BJ (cell line): Measurements from ENCODE around the gene BTBD2. TPM values are rescaled to one million over a fixed set of nuclear protein-coding genes. Genes with fewer than 3 reads are reported as not detected.
"Not testable (repeated sequence)": the region's sequence is repeated elsewhere in the genome, so short reads cannot be mapped to it uniquely, and the experiment has no call there.

Source experiments
- CTCF ChIA-PET: fragments of 350-600 bp; formaldehyde crosslinking; extraction: SDS; loops from one replicate; lab custom pipeline; 2021; ENCODE audit warnings: antibody characterized with exemption, inconsistent platforms; lab: Yijun Ruan, JAX
- POLR2A ChIA-PET: fragments of 300-600 bp; sonication (Branson Sonifier 250); formaldehyde crosslinking; extraction: SDS; loops from one replicate; lab custom pipeline; 2021; ENCODE audit warnings: antibody characterized with exemption; lab: Charles Lee
- DNase-seq: peaks from one replicate; pipeline ENCODE4 v3.0.0-alpha.2; 2011; ENCODE audit warnings: low read depth
- H3K27me3 ChIP-seq: 2 replicates; pipeline ENCODE4 v1.6.0; 2011; ENCODE audit warnings: low read length; ENCODE audit not compliant: control insufficient read depth, insufficient read depth
- H3K36me3 ChIP-seq: 2 replicates; pipeline ENCODE4 v1.5.1; 2011; ENCODE audit warnings: low read length; ENCODE audit not compliant: control insufficient read depth, insufficient read depth
- H3K4me3 ChIP-seq: 2 replicates; pipeline ENCODE4 v1.5.1; 2011; ENCODE audit warnings: low read depth, mild to moderate bottlenecking, control low read depth, low read length
- CTCF ChIP-seq: IDR thresholded peaks from 2 replicates; pipeline ENCODE4 v1.5.1; 2011; ENCODE audit warnings: low read depth, mild to moderate bottlenecking, control low read depth, inconsistent platforms, low read length, moderate library complexity; ENCODE audit not compliant: insufficient read depth
- polyA plus RNA-seq: library from polyadenylated mRNA; depleted of rRNA; stranded (reverse); fragments of >200 nt; gene quantifications from 2 replicates; pipeline ENCODE4 v1.2.3, GENCODE V29; 2011

Gene BTBD2
- polyA plus RNA-seq, 1 experiment = 39.3 TPM

- no peak for DNase-seq
- H3K27me3 ChIP-seq = no peaks in the 10 kb centered on the region
- peaks cover 18% of the 10 kb centered on the region for H3K36me3 ChIP-seq
- no peak overlapping the region for H3K4me3 ChIP-seq
- ChIA-PET POLR2A (no interaction called here), CTCF (interaction anchor here (0.6 kb wide), 1 partner anchor 470 kb away, joined by 4 read pairs; no protein-coding TSS in a partner anchor)
- TF ChIP-seq CTCF = no peak
Observed at GRCh38 chr19:2035590-2035991, 20.1 kb upstream of the BTBD2 start.

GRCh38 chr19:2034729-2035589, 19.4 kb upstream of the BTBD2 start:
- ChIA-PET POLR2A (no interaction called here), CTCF (interaction anchor here (0.6 kb wide), 1 partner anchor 471 kb away, joined by 4 read pairs; no protein-coding TSS in a partner anchor)
- no peak for DNase-seq
- TF ChIP-seq CTCF = no peak
- Histone ChIP-seq H3K36me3 (peaks cover 12% of the 10 kb centered on the region), H3K4me3 (no peak overlapping the region), H3K27me3 (no peaks in the 10 kb centered on the region)

GRCh38 chr19:2034253-2034652, 18.7 kb upstream of the BTBD2 start:
- CTCF ChIA-PET, DNase-seq, POLR2A ChIA-PET, H3K27me3 ChIP-seq, H3K36me3 ChIP-seq, H3K4me3 ChIP-seq: not testable (repeated sequence)

- no peaks in the 10 kb centered on the region for H3K27me3 ChIP-seq
- CTCF ChIA-PET = interaction anchor here (0.5 kb wide), 1 partner anchor 28 kb away, joined by 3 read pairs; no protein-coding TSS in a partner anchor
- no peak for TF ChIP-seq CTCF
- POLR2A ChIA-PET = no interaction called here
- H3K4me3 ChIP-seq = no peak overlapping the region
- no peak for DNase-seq
- H3K36me3 ChIP-seq = peaks cover 6% of the 10 kb centered on the region
Observed at GRCh38 chr19:2033825-2034159, 18.3 kb upstream of the BTBD2 start.

GRCh38 chr19:2033115-2033824, 17.8 kb upstream of the BTBD2 start:
- H3K4me3 ChIP-seq = no peak overlapping the region
- no peak for DNase-seq
- TF ChIP-seq CTCF = no peak
- H3K36me3 ChIP-seq = peaks cover 1% of the 10 kb centered on the region
- ChIA-PET CTCF (interaction anchor here (0.5 kb wide), 1 partner anchor 28 kb away, joined by 3 read pairs; no protein-coding TSS in a partner anchor), POLR2A (no interaction called here)
- H3K27me3 ChIP-seq = no peaks in the 10 kb centered on the region
